HG02763 (cell line): ENCODE data around the gene ABHD2.
"Not testable (repeated sequence)": the region's sequence is repeated elsewhere in the genome, so short reads cannot be mapped to it uniquely, and the experiment has no call there.

Experiments used
- ATAC-seq: cut with Tn5 transposase; IDR thresholded peaks from one replicate; pipeline ENCODE4 v1.9.1; 2021; ENCODE audit warnings: mild to moderate bottlenecking, moderate library complexity; ENCODE audit not compliant: unreplicated experiment

Gene ABHD2

GRCh38 chr15:89118481-89118989 is 30.3 kb downstream of the ABHD2 start:
- no peak for ATAC-seq

- ATAC-seq, result no peak
Measured at GRCh38 chr15:89119489-89120478, 31.5 kb downstream of the ABHD2 start.

- ATAC-seq, result not testable (repeated sequence)
Measured at GRCh38 chr15:89120479-89121000, 32.3 kb downstream of the ABHD2 start.

GRCh38 chr15:89121414-89121813 is 33.2 kb downstream of the ABHD2 start:
- no peak for ATAC-seq

- ATAC-seq, result no peak
Measured at GRCh38 chr15:89122505-89123180, 34.4 kb downstream of the ABHD2 start.

GRCh38 chr15:89123181-89123525 is 34.9 kb downstream of the ABHD2 start:
- no peak for ATAC-seq

- ATAC-seq, result no peak
Measured at GRCh38 chr15:89125088-89125826, 37.0 kb downstream of the ABHD2 start.

GRCh38 chr15:89126009-89126408 is 37.8 kb downstream of the ABHD2 start:
- no peak for ATAC-seq

- ATAC-seq, result no peak
Measured at GRCh38 chr15:89127054-89127702, 38.9 kb downstream of the ABHD2 start.

- no peak for ATAC-seq
Measured at GRCh38 chr15:89128320-89129122, 40.3 kb downstream of the ABHD2 start.

GRCh38 chr15:89129123-89129815 is 41.0 kb downstream of the ABHD2 start:
- no peak for ATAC-seq

- no peak for ATAC-seq
Measured at GRCh38 chr15:89129816-89130134, 41.5 kb downstream of the ABHD2 start.

GRCh38 chr15:89130201-89130600 is 41.9 kb downstream of the ABHD2 start:
- peak; percentile 46 for ATAC-seq

GRCh38 chr15:89131731-89132130 is 43.5 kb downstream of the ABHD2 start:
- ATAC-seq, result no peak

- no peak for ATAC-seq
Measured at GRCh38 chr15:89132611-89133507, 44.6 kb downstream of the ABHD2 start.

- not testable (repeated sequence) for ATAC-seq
Measured at GRCh38 chr15:89135387-89136077, 47.3 kb downstream of the ABHD2 start.

GRCh38 chr15:89136078-89136806 is 48.0 kb downstream of the ABHD2 start:
- ATAC-seq, result no peak
